Cardiac muscle cell (in vitro differentiated cells and primary cell): Measurements from ENCODE around the gene CLIC1. TPM values are rescaled to one million over a fixed set of nuclear protein-coding genes. Genes with fewer than 3 reads are reported as not detected.

Experiments used
- DNase-seq, 2 donors: peaks; one replicate each; pipeline versions ENCODE4 v3.0.0 to v3.0.0-alpha.2; 2010 to 2017; ENCODE audit warnings: low read depth in 1 of 2, low spot score in 1 of 2
- H3K27ac ChIP-seq: fragments of 200-600 bp; sonication (generic); 2 replicates; pipeline ENCODE4 v1.5.1; 2016
- H3K27me3 ChIP-seq: fragments of 200-600 bp; sonication (generic); 2 replicates; pipeline ENCODE4 v1.6.0; 2016; ENCODE audit warnings: control low read depth
- H3K36me3 ChIP-seq: fragments of 200-600 bp; sonication (generic); 2 replicates; pipeline ENCODE4 v1.5.1; 2016; ENCODE audit warnings: control low read depth
- H3K4me1 ChIP-seq: fragments of 200-600 bp; sonication (generic); 2 replicates; pipeline ENCODE4 v1.8.1; 2017; ENCODE audit warnings: low read depth, mild to moderate bottlenecking, mixed run types
- H3K4me3 ChIP-seq: fragments of 200-600 bp; sonication (generic); 2 replicates; pipeline ENCODE4 v1.5.1; 2016; ENCODE audit warnings: mild to moderate bottlenecking
- H3K9me3 ChIP-seq: fragments of 200-600 bp; sonication (generic); 2 replicates; pipeline ENCODE4 v1.5.1; 2017; ENCODE audit warnings: low read depth, mild to moderate bottlenecking, control low read depth
- polyA plus RNA-seq: library from polyadenylated mRNA; unstranded; fragments of >200 nt; fragmentation: Nextera tagmentation; extraction: Ambion mirVana; gene quantifications from 2 replicates; pipeline ENCODE4 v1.2.1, GENCODE V29; 2016
- total RNA-seq: library from RNA; depleted of rRNA; stranded (reverse); fragments of >200 nt; gene quantifications from 2 replicates; pipeline ENCODE4 v1.2.3, GENCODE V29; 2016
- TF ChIP-seq, protein P1 (sequence below): IDR thresholded peaks from 2 replicates; pipeline ENCODE4 v1.5.1; 2012; ENCODE audit warnings: low read depth, mild to moderate bottlenecking, low read length

Gene CLIC1
- total and polyA plus RNA-seq, 2 experiments from 2014 or later: 226 to 318 TPM

DNA sequence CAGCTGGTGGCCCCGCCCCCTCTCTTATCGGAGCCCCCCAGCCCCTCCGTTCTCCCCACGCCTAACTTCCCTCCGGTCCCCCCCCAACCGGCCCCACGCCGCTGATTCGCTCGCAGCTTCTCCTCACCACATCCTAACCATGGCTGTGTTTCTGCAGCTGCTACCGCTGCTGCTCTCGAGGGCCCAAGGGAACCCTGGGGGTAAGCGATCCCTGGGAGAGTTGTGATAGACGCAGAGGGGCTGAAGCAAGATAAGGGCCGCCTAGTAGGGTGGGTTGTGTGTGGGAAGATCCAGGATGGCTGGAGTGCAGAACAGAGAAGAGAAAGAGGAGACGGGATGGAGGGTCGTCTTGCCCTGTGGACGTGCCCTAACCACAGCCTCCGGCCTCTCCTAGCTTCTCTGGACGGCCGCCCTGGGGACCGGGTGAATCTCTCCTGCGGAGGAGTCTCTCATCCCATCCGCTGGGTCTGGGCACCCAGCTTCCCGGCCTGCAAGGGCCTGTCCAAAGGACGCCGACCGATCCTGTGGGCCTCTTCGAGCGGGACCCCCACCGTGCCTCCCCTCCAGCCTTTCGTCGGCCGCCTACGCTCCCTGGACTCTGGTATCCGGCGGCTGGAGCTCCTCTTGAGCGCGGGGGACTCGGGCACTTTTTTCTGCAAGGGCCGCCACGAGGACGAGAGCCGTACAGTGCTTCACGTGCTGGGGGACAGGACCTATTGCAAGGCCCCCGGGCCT is 12.9 kb downstream of the CLIC1 start, which contains the start of gene MPIG6B:
Gene MPIG6B, plus strand, starts transcription at position 129 of the 735 bp plus-strand sequence. Its CDS starts 11 bp downstream, at position 140.
- no peak for DNase-seq
- H3K27me3 ChIP-seq: no peaks in the 10 kb centered on the region
- peaks cover 9% of the 10 kb centered on the region for H3K36me3 ChIP-seq
- no peaks in the 10 kb centered on the region for H3K4me1 ChIP-seq
- TF ChIP-seq, protein P1, sequence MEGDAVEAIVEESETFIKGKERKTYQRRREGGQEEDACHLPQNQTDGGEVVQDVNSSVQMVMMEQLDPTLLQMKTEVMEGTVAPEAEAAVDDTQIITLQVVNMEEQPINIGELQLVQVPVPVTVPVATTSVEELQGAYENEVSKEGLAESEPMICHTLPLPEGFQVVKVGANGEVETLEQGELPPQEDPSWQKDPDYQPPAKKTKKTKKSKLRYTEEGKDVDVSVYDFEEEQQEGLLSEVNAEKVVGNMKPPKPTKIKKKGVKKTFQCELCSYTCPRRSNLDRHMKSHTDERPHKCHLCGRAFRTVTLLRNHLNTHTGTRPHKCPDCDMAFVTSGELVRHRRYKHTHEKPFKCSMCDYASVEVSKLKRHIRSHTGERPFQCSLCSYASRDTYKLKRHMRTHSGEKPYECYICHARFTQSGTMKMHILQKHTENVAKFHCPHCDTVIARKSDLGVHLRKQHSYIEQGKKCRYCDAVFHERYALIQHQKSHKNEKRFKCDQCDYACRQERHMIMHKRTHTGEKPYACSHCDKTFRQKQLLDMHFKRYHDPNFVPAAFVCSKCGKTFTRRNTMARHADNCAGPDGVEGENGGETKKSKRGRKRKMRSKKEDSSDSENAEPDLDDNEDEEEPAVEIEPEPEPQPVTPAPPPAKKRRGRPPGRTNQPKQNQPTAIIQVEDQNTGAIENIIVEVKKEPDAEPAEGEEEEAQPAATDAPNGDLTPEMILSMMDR: no peak
- H3K27ac ChIP-seq: no peak within 1 kb of the TSS
- no peak within 1 kb of the TSS for H3K4me3 ChIP-seq
- H3K9me3 ChIP-seq: no peaks in the 10 kb centered on the region

DNA sequence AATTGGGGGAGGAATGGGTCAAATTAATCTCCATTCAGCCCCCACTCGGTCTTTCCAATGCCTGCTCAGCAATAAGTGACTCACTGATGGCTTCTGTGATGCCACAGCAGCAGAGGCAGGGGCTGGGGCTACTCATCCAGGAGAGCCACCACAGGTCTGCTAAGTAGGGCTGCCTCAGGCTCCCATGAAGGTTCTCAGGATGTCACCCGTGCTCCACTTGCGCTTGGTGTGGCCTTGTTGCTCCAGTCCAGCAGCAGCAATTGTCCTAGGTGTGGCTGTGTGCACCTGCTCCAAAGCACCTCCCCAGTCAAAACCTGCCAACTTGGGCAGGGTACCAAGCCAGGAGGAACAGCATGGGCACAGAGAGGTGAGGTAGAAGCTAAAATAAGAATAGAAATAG is 14.2 kb downstream of the CLIC1 start:
- TF ChIP-seq, protein P1: no peak
- Histone ChIP-seq H3K9me3 (no peaks in the 10 kb centered on the region), H3K27ac (no peak overlapping the region), H3K36me3 (peaks cover 6% of the 10 kb centered on the region), H3K4me3 (no peak overlapping the region), H3K4me1 (no peaks in the 10 kb centered on the region), H3K27me3 (no peaks in the 10 kb centered on the region)
- DNase-seq: no peak

DNA sequence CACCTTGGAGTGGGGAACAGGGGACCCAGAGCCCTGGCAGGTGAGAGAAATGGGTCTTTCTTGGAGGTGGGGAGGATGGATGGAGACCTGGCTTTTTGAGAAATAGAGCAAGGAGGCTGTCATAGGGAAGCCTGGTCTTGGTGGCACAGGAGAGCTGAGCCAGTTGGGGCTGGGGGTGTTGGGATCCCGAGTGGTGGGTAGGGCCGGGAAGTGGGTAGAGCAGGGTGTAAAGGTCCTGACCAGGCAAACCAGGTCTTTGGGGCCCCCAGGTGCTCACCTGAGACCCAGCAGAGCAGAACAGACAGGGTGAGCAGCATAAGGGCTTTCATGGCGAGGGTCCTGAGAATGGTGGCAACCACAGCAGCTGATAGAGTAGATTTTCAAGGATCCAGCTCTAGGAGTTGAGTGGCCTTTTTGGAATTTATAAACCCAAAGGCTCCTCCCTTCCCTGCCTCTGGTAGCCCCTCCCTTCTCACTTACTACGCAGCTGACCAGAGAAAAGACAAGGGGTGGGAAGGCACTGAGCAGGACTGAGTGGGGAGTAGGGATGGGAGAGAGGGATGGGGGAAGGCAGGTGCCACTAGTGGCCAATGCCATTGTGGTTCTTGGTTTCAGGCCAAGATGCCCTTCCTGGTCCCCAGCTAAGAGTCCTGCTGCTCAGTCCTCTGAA is 14.8 kb downstream of the CLIC1 start, which contains the start of gene LY6G6C:
Gene LY6G6C, minus strand, starts transcription at position 396 of the 670 bp plus-strand sequence. Its CDS starts 67 bp downstream, at position 329.
- DNase-seq: no peak
- TF ChIP-seq, protein P1: no peak
- peaks cover 3% of the 10 kb centered on the region for H3K36me3 ChIP-seq
- H3K9me3 ChIP-seq: no peaks in the 10 kb centered on the region
- H3K27ac ChIP-seq: no peak within 1 kb of the TSS
- H3K4me3 ChIP-seq: no peak within 1 kb of the TSS
- H3K27me3 ChIP-seq: no peaks in the 10 kb centered on the region
- no peaks in the 10 kb centered on the region for H3K4me1 ChIP-seq

- H3K27ac ChIP-seq: no peak overlapping the region
- H3K27me3 ChIP-seq: no peaks in the 10 kb centered on the region
- TF ChIP-seq, protein P1: no peak
- H3K9me3 ChIP-seq: no peaks in the 10 kb centered on the region
- no peaks in the 10 kb centered on the region for H3K36me3 ChIP-seq
- no peak for DNase-seq
- H3K4me3 ChIP-seq: no peak overlapping the region
- H3K4me1 ChIP-seq: no peaks in the 10 kb centered on the region
Measured at GRCh38 chr6:31720196-31720770, 16.0 kb downstream of the CLIC1 start.

DNA sequence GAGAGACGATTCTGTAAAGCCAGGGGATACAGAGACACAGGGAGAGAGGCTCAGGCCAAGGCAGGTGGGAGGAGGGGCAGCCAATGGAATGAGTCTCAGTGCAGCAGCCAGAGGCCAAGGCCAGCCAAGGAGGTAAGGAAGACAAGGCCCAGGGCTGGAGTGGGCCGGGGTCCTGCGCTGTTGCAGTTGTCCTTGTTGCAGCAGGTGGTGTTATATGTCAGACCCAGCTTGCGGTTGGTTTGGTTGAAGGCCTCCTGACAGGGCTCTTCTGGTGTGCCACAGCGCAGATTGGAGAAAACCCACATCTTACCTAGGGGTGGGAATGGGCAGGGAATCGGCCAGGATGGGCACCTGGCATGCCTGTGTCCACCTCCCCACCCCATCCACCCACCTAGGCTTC is 17.3 kb downstream of the CLIC1 start:
- Histone ChIP-seq H3K9me3 (no peaks in the 10 kb centered on the region), H3K27me3 (no peaks in the 10 kb centered on the region), H3K27ac (no peak overlapping the region), H3K36me3 (no peaks in the 10 kb centered on the region), H3K4me1 (peaks cover 6% of the 10 kb centered on the region), H3K4me3 (no peak overlapping the region)
- TF ChIP-seq, protein P1: no peak
- no peak for DNase-seq
